Measurements from ENCODE around the gene ZBTB20. TPM values are rescaled to one million over a fixed set of nuclear protein-coding genes. Genes with fewer than 3 reads are reported as not detected.

ZBTB20 gene
- total and polyA plus RNA-seq, 2 donors (not counting 1 experiment from before 2014, with no cell fraction given): 4.0 to 22.5 TPM

GRCh38 chr3:115087512-115087911, 59.6 kb downstream of the ZBTB20 start:
- H3K4me2 ChIP-seq (ENCODE audit: extremely low read depth, insufficient read depth, low read length): no peak overlapping the region
- H3K27ac ChIP-seq (ENCODE audit: insufficient read depth, low read length): no peak overlapping the region
- no peaks in the 10 kb centered on the region for H4K20me1 ChIP-seq (ENCODE audit: control insufficient read depth, extremely low read depth, insufficient read depth, low read length)
- no peak for TF ChIP-seq EZH2 (IDR thresholded peaks at IDR 0.05; ENCODE audit: low read length, missing control alignments)
- TF ChIP-seq, protein P1, sequence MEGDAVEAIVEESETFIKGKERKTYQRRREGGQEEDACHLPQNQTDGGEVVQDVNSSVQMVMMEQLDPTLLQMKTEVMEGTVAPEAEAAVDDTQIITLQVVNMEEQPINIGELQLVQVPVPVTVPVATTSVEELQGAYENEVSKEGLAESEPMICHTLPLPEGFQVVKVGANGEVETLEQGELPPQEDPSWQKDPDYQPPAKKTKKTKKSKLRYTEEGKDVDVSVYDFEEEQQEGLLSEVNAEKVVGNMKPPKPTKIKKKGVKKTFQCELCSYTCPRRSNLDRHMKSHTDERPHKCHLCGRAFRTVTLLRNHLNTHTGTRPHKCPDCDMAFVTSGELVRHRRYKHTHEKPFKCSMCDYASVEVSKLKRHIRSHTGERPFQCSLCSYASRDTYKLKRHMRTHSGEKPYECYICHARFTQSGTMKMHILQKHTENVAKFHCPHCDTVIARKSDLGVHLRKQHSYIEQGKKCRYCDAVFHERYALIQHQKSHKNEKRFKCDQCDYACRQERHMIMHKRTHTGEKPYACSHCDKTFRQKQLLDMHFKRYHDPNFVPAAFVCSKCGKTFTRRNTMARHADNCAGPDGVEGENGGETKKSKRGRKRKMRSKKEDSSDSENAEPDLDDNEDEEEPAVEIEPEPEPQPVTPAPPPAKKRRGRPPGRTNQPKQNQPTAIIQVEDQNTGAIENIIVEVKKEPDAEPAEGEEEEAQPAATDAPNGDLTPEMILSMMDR (conservative IDR thresholded peaks at IDR 0.05 in 1 of 2, IDR thresholded peaks at IDR 0.05 in 1 of 2; ENCODE audit: low read depth in 1 of 2, low read length in 2 of 2): no peak
- H3K36me3 ChIP-seq (ENCODE audit: control insufficient read depth, insufficient read depth, low read length): no peaks in the 10 kb centered on the region
- H3K9ac ChIP-seq (ENCODE audit: insufficient read depth, low read length): no peak overlapping the region
- no peaks in the 10 kb centered on the region for H3K27me3 ChIP-seq (ENCODE audit: control insufficient read depth, insufficient read depth, low read length)
- DNase-seq (ENCODE audit: low read depth in 2 of 2): no peak
- H3K9me3 ChIP-seq (ENCODE audit: control insufficient read depth, insufficient read depth, low read depth, low read length): no peaks in the 10 kb centered on the region
- no peaks in the 10 kb centered on the region for H3K4me1 ChIP-seq (ENCODE audit: control insufficient read depth, extremely low read depth, insufficient read depth, low read length)
- H2AFZ ChIP-seq (ENCODE audit: low read length): no peak overlapping the region
- H3K4me3 ChIP-seq (replicated peaks in 1 of 4; ENCODE audit: control extremely low read depth in 1 of 4, insufficient read depth in 1 of 4, low read depth in 3 of 4, low read length in 4 of 4): no peak overlapping the region
- H3K79me2 ChIP-seq (ENCODE audit: control insufficient read depth, insufficient read depth, low read length): no peaks in the 10 kb centered on the region

DNA sequence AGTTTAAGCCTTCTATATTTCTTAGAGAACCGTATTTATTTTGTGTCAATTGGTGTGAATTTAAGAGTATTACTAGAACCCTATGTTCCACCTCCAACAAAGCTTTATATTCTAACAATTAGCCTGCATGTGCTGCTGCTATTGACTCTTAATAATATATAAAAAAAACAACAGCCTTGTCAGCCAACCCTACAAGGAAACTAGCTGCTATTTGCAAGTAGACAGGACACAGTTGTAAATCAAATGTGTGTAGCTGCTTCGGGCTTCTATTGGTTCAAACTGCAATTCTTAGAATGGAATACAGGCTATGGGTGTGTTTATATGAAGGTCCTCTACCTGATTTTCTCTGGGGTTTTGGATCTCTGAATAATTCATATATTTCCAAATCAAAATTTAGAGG, 60.7 kb downstream of the ZBTB20 start:
- TF ChIP-seq EZH2 (IDR thresholded peaks at IDR 0.05; ENCODE audit: low read length, missing control alignments): no peak
- no peaks in the 10 kb centered on the region for H3K36me3 ChIP-seq (ENCODE audit: control insufficient read depth, insufficient read depth, low read length)
- H3K27me3 ChIP-seq (ENCODE audit: control insufficient read depth, insufficient read depth, low read length): no peaks in the 10 kb centered on the region
- no peak overlapping the region for H3K4me2 ChIP-seq (ENCODE audit: extremely low read depth, insufficient read depth, low read length)
- no peaks in the 10 kb centered on the region for H3K4me1 ChIP-seq (ENCODE audit: control insufficient read depth, extremely low read depth, insufficient read depth, low read length)
- no peak overlapping the region for H3K4me3 ChIP-seq (replicated peaks in 1 of 4; ENCODE audit: control extremely low read depth in 1 of 4, insufficient read depth in 1 of 4, low read depth in 3 of 4, low read length in 4 of 4)
- no peaks in the 10 kb centered on the region for H3K9me3 ChIP-seq (ENCODE audit: control insufficient read depth, insufficient read depth, low read depth, low read length)
- H3K79me2 ChIP-seq (ENCODE audit: control insufficient read depth, insufficient read depth, low read length): no peaks in the 10 kb centered on the region
- no peak overlapping the region for H3K27ac ChIP-seq (ENCODE audit: insufficient read depth, low read length)
- no peak overlapping the region for H2AFZ ChIP-seq (ENCODE audit: low read length)
- DNase-seq (ENCODE audit: low read depth in 2 of 2): no peak
- H4K20me1 ChIP-seq (ENCODE audit: control insufficient read depth, extremely low read depth, insufficient read depth, low read length): no peaks in the 10 kb centered on the region
- no peak overlapping the region for H3K9ac ChIP-seq (ENCODE audit: insufficient read depth, low read length)

- Histone ChIP-seq H2AFZ (ENCODE audit: low read length) (no peak overlapping the region), H3K79me2 (ENCODE audit: control insufficient read depth, insufficient read depth, low read length) (no peaks in the 10 kb centered on the region), H3K4me1 (ENCODE audit: control insufficient read depth, extremely low read depth, insufficient read depth, low read length) (no peaks in the 10 kb centered on the region), H3K27me3 (ENCODE audit: control insufficient read depth, insufficient read depth, low read length) (no peaks in the 10 kb centered on the region), H3K9ac (ENCODE audit: insufficient read depth, low read length) (no peak overlapping the region), H3K9me3 (ENCODE audit: control insufficient read depth, insufficient read depth, low read depth, low read length) (no peaks in the 10 kb centered on the region), H3K4me3 (replicated peaks in 1 of 4; ENCODE audit: control extremely low read depth in 1 of 4, insufficient read depth in 1 of 4, low read depth in 3 of 4, low read length in 4 of 4) (no peak overlapping the region), H3K27ac (ENCODE audit: insufficient read depth, low read length) (no peak overlapping the region), H4K20me1 (ENCODE audit: control insufficient read depth, extremely low read depth, insufficient read depth, low read length) (no peaks in the 10 kb centered on the region), H3K4me2 (ENCODE audit: extremely low read depth, insufficient read depth, low read length) (no peak overlapping the region), H3K36me3 (ENCODE audit: control insufficient read depth, insufficient read depth, low read length) (no peaks in the 10 kb centered on the region)
- TF ChIP-seq, protein P1 (conservative IDR thresholded peaks at IDR 0.05 in 1 of 2, IDR thresholded peaks at IDR 0.05 in 1 of 2; ENCODE audit: low read depth in 1 of 2, low read length in 2 of 2): peak; percentile 37 to 39
- no peak for TF ChIP-seq EZH2 (IDR thresholded peaks at IDR 0.05; ENCODE audit: low read length, missing control alignments)
- no peak for DNase-seq (ENCODE audit: low read depth in 2 of 2)
Measured at GRCh38 chr3:115085197-115085865, 61.8 kb downstream of the ZBTB20 start.
